22Rv1 (cell line): ENCODE results near the gene SFTPA2.
A peak's percentile ranks its signal among the peaks of the same experiment; 100 is the strongest.

Source experiments
- ZFX ChIP-seq: fragments of 450-650 bp; IDR thresholded peaks from 2 replicates; pipeline ENCODE4 v1.6.1; 2017; ENCODE audit warnings: antibody characterized with exemption, borderline replicate concordance
- TF ChIP-seq, protein P1 (sequence below): fragments of 450-650 bp; IDR thresholded peaks from 2 replicates; pipeline ENCODE4 v1.5.1; 2017; ENCODE audit warnings: mild to moderate bottlenecking

DNA sequence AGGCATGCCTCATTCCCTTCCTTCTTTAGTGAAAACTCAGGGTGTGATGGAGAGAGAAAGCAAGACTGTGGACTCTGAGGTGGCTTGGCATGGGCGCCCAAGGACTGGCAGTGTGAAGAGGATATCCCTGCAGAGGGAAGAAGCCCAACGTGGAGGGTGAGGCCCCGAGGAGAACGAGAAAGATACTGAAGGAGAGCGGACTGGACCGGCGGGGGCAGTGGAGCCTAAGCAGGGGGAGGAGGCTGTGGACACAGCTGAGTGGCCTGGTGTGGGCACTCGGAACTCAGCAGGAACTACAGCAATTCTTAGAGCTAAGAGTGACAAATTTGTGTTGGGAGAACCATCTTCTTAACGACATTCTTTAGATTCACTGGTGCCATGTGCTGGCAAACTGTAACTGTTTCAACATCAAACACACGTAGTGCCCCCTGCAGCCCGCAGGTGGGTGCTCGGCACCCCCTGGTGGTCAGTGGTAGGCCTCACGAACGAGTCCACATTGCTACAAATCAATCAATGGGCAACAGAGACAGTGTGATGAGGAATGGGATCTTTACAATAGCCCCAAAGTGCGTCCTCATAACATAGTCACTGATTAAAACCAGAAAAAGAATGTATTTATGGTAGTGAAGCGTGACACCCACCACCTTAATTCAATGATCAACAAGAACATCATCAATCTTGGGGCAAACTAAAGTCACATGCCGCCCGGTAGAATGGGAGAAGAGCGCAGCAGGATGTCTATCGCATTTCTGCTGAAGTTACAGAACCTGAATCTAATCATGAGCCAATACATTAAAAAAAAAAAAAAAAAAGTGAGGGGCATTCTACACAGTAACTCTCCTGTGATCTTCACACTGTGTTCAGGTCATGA, 48.5 kb upstream of the SFTPA2 start:
- TF ChIP-seq, protein P1, sequence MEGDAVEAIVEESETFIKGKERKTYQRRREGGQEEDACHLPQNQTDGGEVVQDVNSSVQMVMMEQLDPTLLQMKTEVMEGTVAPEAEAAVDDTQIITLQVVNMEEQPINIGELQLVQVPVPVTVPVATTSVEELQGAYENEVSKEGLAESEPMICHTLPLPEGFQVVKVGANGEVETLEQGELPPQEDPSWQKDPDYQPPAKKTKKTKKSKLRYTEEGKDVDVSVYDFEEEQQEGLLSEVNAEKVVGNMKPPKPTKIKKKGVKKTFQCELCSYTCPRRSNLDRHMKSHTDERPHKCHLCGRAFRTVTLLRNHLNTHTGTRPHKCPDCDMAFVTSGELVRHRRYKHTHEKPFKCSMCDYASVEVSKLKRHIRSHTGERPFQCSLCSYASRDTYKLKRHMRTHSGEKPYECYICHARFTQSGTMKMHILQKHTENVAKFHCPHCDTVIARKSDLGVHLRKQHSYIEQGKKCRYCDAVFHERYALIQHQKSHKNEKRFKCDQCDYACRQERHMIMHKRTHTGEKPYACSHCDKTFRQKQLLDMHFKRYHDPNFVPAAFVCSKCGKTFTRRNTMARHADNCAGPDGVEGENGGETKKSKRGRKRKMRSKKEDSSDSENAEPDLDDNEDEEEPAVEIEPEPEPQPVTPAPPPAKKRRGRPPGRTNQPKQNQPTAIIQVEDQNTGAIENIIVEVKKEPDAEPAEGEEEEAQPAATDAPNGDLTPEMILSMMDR: peak; percentile 76
- no peak for TF ChIP-seq ZFX
